HCT116 (cell line): Measurements from ENCODE around the gene SLCO2B1. TPM values are rescaled to one million over a fixed set of nuclear protein-coding genes. Genes with fewer than 3 reads are reported as not detected.

Source experiments
- ATAC-seq: fragments of 200-7000 bp; cut with Tn5 transposase; 2 replicates; pipeline ENCODE4 v1.9.1; 2020; ENCODE audit warnings: mild to moderate bottlenecking, moderate library complexity
- BruUV-seq: library from RNA; stranded (reverse); fragments of 400-500 nt; replicated peaks from 2 replicates; lab custom pipeline; 2021; lab: Mats Ljungman, UMichigan
- CTCF ChIA-PET: fragments of 300-600 bp; sonication (Branson Sonifier 250); formaldehyde crosslinking; loops from one replicate; lab custom pipeline; 2021; ENCODE audit warnings: antibody characterized with exemption; lab: Charles Lee
- POLR2A ChIA-PET: fragments of 300-600, 350-600 bp; sonication (Branson Sonifier 250); formaldehyde crosslinking; loops from one replicate; lab custom pipeline; 2021; ENCODE audit warnings: antibody characterized with exemption; lab: Charles Lee
- RAD21 ChIA-PET, 2 experiments: fragments of 300-600 bp; sonication (Branson Sonifier 250); formaldehyde crosslinking; loops; one replicate each; lab custom pipeline; 2023; ENCODE audit warnings: low total read pairs in 2 of 2; ENCODE audit not compliant: uncharacterized antibody in 2 of 2, unreplicated experiment in 2 of 2, low non-redundant PET in 1 of 2; lab: Charles Lee
- DNase-seq: peaks from one replicate; pipeline ENCODE4 v3.0.0-alpha.2; 2010; ENCODE audit warnings: low read depth, low spot score
- H2AFZ ChIP-seq: fragments of 200-600 bp; shearing (Covaris generic), sonication (generic); 2 replicates; pipeline ENCODE4 v1.6.1; 2017; ENCODE audit warnings: low read depth, mixed run types, mixed read lengths, antibody characterized with exemption, low read length; ENCODE audit not compliant: poor library complexity, severe bottlenecking
- H3K27ac ChIP-seq: 2 replicates; pipeline ENCODE4 v1.5.1; 2012; ENCODE audit warnings: low read depth, low read length
- H3K27me3 ChIP-seq: fragments of 200-600 bp; sonication (generic); 2 replicates; pipeline ENCODE4 v1.6.1; 2016; ENCODE audit warnings: mixed run types, low read length, mixed read lengths; ENCODE audit not compliant: insufficient read depth
- H3K36me3 ChIP-seq, 2 experiments: fragments of 200-500 bp in 1 of 2; fragments of 200-600 bp in 1 of 2; sonication (Bioruptor generic) in 1 of 2; sonication (generic) in 1 of 2; 2 replicates each; pipeline versions ENCODE4 v1.5.1 to v1.6.1; 2014 to 2016; ENCODE audit warnings: low read length in 2 of 2, inconsistent platforms in 1 of 2, mixed read lengths in 1 of 2, mixed run types in 1 of 2; ENCODE audit not compliant: insufficient read depth in 2 of 2, control insufficient read depth in 1 of 2
- H3K4me1 ChIP-seq, 2 experiments: fragments of 200-600 bp in 1 of 2; sonication (generic) in 1 of 2; 2 replicates each; pipeline versions ENCODE4 v1.5.1 to v1.6.1; 2012 to 2017; ENCODE audit warnings: low read length in 2 of 2, inconsistent platforms in 1 of 2, mild to moderate bottlenecking in 1 of 2, mixed read lengths in 1 of 2, mixed run types in 1 of 2, moderate library complexity in 1 of 2; ENCODE audit not compliant: insufficient read depth in 2 of 2, control insufficient read depth in 1 of 2
- H3K4me2 ChIP-seq: fragments of 200-600 bp; sonication (generic); 2 replicates; pipeline ENCODE4 v1.6.1; 2017; ENCODE audit warnings: mixed run types, low read length, mixed read lengths
- H3K4me3 ChIP-seq, 2 experiments: fragments of 200-600 bp in 1 of 2; sonication (generic) in 1 of 2; replicated peaks in 1 of 2; 2 replicates each; pipeline ENCODE4 v1.5.1; 2011 to 2016; ENCODE audit warnings: low read length in 2 of 2, control low read depth in 1 of 2, low read depth in 1 of 2, mild to moderate bottlenecking in 1 of 2, mixed read lengths in 1 of 2, mixed run types in 1 of 2
- H3K79me2 ChIP-seq: fragments of 200-600 bp; sonication (generic); 2 replicates; pipeline ENCODE4 v1.6.1; 2017; ENCODE audit warnings: mild to moderate bottlenecking, mixed run types, low read length, moderate library complexity, mixed read lengths; ENCODE audit not compliant: insufficient read depth
- H3K9ac ChIP-seq: fragments of 200-600 bp; sonication (generic); 2 replicates; pipeline ENCODE4 v1.6.1; 2016; ENCODE audit warnings: low read length, mixed read lengths
- H3K9me2 ChIP-seq: fragments of 200-600 bp; sonication (generic), shearing (Covaris generic); 2 replicates; pipeline ENCODE4 v1.6.1; 2017; ENCODE audit warnings: mixed run types, mild to moderate bottlenecking, moderate library complexity; ENCODE audit not compliant: insufficient read depth
- H3K9me3 ChIP-seq, 2 experiments: fragments of 200-500 bp in 1 of 2; fragments of 200-600 bp in 1 of 2; sonication (Bioruptor generic) in 1 of 2; sonication (generic) in 1 of 2; 2 replicates each; pipeline ENCODE4 v1.6.1; 2014 to 2017; ENCODE audit warnings: low read length in 2 of 2, mixed read lengths in 2 of 2, inconsistent platforms in 1 of 2, low read depth in 1 of 2, mild to moderate bottlenecking in 1 of 2, mixed run types in 1 of 2, moderate library complexity in 1 of 2; ENCODE audit not compliant: control insufficient read depth in 1 of 2, insufficient read depth in 1 of 2
- H4K20me1 ChIP-seq: fragments of 200-600 bp; sonication (generic), shearing (Covaris generic); 2 replicates; pipeline ENCODE4 v1.6.1; 2017; ENCODE audit warnings: mixed run types, mild to moderate bottlenecking, moderate library complexity; ENCODE audit not compliant: insufficient read depth
- CBX3 ChIP-seq: IDR thresholded peaks from 2 replicates; pipeline ENCODE4 v1.6.1; 2012; ENCODE audit warnings: low read depth
- CEBPB ChIP-seq: IDR thresholded peaks from 2 replicates; pipeline ENCODE4 v1.6.1; 2012; ENCODE audit warnings: low read depth
- EGR1 ChIP-seq: IDR thresholded peaks from 2 replicates; pipeline ENCODE4 v1.6.1; 2012; ENCODE audit warnings: low read depth
- EZH2 ChIP-seq: fragments of 200-600 bp; sonication (generic); IDR thresholded peaks from 2 replicates; pipeline ENCODE4 v1.6.1; 2017; ENCODE audit warnings: antibody characterized with exemption, mixed run types
- EZH2phosphoT487 ChIP-seq: fragments of 200-600 bp; IDR thresholded peaks from 2 replicates; pipeline ENCODE4 v1.6.1; 2018; ENCODE audit warnings: antibody characterized with exemption, borderline replicate concordance
- FOSL1 ChIP-seq: IDR thresholded peaks from 2 replicates; pipeline ENCODE4 v1.6.1; 2012; ENCODE audit warnings: low read depth
- JUND ChIP-seq: IDR thresholded peaks from 2 replicates; pipeline ENCODE4 v1.6.1; 2012
- POLR2A ChIP-seq: IDR thresholded peaks from 2 replicates; pipeline ENCODE4 v1.7.0; 2011; ENCODE audit warnings: borderline replicate concordance; ENCODE audit not compliant: insufficient read depth, insufficient read length; ENCODE audit errors: extremely low read depth
- POLR2AphosphoS5 ChIP-seq: IDR thresholded peaks from 2 replicates; pipeline ENCODE4 v1.6.1; 2011; ENCODE audit warnings: mild to moderate bottlenecking, low read depth, low read length, moderate library complexity
- RAD21 ChIP-seq: IDR thresholded peaks from 2 replicates; pipeline ENCODE4 v1.6.1; 2012; ENCODE audit warnings: low read depth, mild to moderate bottlenecking
- SIN3A ChIP-seq: IDR thresholded peaks from 2 replicates; pipeline ENCODE4 v1.6.1; 2012; ENCODE audit warnings: low read depth
- SRF ChIP-seq: IDR thresholded peaks from 2 replicates; pipeline ENCODE4 v1.6.1; 2012; ENCODE audit warnings: low read depth
- TCF7L2 ChIP-seq: IDR thresholded peaks from 2 replicates; pipeline ENCODE4 v1.7.0; 2011; ENCODE audit warnings: borderline replicate concordance, inconsistent platforms; ENCODE audit not compliant: insufficient read depth, insufficient read length; ENCODE audit errors: extremely low read depth
- YY1 ChIP-seq: IDR thresholded peaks from 2 replicates; pipeline ENCODE4 v1.6.1; 2011; ENCODE audit warnings: low read length, low read depth, moderate library complexity, mild to moderate bottlenecking; ENCODE audit not compliant: insufficient replicate concordance; ENCODE audit errors: extremely low read depth
- ZNF274 ChIP-seq: fragments of 200-500 bp; sonication (Bioruptor generic); IDR thresholded peaks from 2 replicates; pipeline ENCODE4 v1.6.1; 2014; ENCODE audit warnings: mild to moderate bottlenecking, low read depth, low read length, inconsistent platforms
- intact Hi-C: fragments of 100-400 bp; cut with micrococcal nuclease; formaldehyde crosslinking; loops from 2 replicates; pipeline ENCODE4 v1.10.0; 2022
- total RNA-seq: library from RNA; stranded (reverse); gene quantifications from one replicate; pipeline ENCODE4 v1.2.1, GENCODE V29; 2021; ENCODE audit not compliant: unreplicated experiment
- TF ChIP-seq, protein P1 (sequence below): IDR thresholded peaks from 2 replicates; pipeline ENCODE4 v1.6.1; 2012
- TF ChIP-seq, protein P2 (sequence below): IDR thresholded peaks from 2 replicates; pipeline ENCODE4 v1.6.1; 2012
- TF ChIP-seq, protein P3 (sequence below), 3 experiments: fragments of 200-600 bp in 1 of 3; sonication (generic) in 1 of 3; IDR thresholded peaks in 2 of 3; conservative IDR thresholded peaks in 1 of 3; 2 replicates each; pipeline ENCODE4 v1.5.1; 2012 to 2017; ENCODE audit warnings: low read depth in 2 of 3, low read length in 2 of 3, antibody characterized with exemption in 1 of 3, borderline replicate concordance in 1 of 3, control low read depth in 1 of 3, mild to moderate bottlenecking in 1 of 3, mixed read lengths in 1 of 3, mixed run types in 1 of 3, moderate library complexity in 1 of 3; ENCODE audit not compliant: insufficient read depth in 1 of 3
- TF ChIP-seq, protein P4 (sequence below): IDR thresholded peaks from 2 replicates; pipeline ENCODE4 v1.6.1; 2011; ENCODE audit warnings: mild to moderate bottlenecking, low read length, moderate library complexity; ENCODE audit not compliant: insufficient replicate concordance; ENCODE audit errors: extremely low read depth
- TF ChIP-seq, protein P5 (sequence below): IDR thresholded peaks from 2 replicates; pipeline ENCODE4 v1.6.1; 2012; ENCODE audit warnings: low read depth

Gene SLCO2B1
- total RNA-seq, 1 experiment from 2014 or later = 0.81 TPM

DNA sequence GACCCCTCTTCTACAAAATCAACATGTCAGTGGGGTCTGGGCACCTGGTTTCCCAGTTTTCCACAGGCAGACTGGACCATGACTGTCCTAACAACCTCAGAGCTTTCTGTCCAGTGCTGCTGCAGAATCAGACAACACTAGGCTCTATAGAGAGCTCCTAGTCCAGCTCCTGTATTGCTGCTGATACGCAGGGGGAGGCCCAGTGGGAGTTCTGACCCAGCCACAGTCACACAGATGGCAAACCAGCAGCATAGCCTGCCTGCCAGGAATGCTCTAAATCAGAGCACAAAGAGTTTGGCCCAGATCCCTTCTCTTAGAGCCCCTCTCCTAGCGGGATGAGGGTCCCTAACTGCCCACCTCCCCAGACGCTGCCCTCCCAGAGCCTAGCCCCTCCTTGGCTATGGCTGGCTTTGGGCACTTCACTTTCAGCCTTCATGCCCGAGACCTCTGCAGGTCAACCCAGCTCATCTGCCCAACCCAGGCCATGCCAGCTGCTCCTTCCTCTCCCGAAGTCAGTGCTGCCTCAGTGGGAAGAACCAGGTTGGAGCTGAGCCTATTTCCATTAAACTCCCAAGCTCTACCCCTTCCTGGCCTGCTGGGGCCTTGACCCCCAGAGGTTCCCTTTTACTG, 15.8 kb upstream of the SLCO2B1 start:
- BruUV-seq = no TSS peak
- DNase-seq (no peak), ATAC-seq (no peak)
- TF ChIP-seq, protein P1, sequence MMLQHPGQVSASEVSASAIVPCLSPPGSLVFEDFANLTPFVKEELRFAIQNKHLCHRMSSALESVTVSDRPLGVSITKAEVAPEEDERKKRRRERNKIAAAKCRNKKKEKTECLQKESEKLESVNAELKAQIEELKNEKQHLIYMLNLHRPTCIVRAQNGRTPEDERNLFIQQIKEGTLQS = no peak
- TF ChIP-seq TCF7L2 (no peak), SIN3A (no peak), CEBPB (no peak), YY1 (no peak), SRF (no peak), EZH2 (no peak), FOSL1 (no peak), JUND (no peak), CBX3 (no peak), ZNF274 (no peak), EGR1 (no peak), POLR2AphosphoS5 (no peak), RAD21 (no peak), EZH2phosphoT487 (no peak), POLR2A (no peak)
- TF ChIP-seq, protein P2, sequence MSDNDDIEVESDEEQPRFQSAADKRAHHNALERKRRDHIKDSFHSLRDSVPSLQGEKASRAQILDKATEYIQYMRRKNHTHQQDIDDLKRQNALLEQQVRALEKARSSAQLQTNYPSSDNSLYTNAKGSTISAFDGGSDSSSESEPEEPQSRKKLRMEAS = no peak
- TF ChIP-seq, protein P3, sequence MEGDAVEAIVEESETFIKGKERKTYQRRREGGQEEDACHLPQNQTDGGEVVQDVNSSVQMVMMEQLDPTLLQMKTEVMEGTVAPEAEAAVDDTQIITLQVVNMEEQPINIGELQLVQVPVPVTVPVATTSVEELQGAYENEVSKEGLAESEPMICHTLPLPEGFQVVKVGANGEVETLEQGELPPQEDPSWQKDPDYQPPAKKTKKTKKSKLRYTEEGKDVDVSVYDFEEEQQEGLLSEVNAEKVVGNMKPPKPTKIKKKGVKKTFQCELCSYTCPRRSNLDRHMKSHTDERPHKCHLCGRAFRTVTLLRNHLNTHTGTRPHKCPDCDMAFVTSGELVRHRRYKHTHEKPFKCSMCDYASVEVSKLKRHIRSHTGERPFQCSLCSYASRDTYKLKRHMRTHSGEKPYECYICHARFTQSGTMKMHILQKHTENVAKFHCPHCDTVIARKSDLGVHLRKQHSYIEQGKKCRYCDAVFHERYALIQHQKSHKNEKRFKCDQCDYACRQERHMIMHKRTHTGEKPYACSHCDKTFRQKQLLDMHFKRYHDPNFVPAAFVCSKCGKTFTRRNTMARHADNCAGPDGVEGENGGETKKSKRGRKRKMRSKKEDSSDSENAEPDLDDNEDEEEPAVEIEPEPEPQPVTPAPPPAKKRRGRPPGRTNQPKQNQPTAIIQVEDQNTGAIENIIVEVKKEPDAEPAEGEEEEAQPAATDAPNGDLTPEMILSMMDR (IDR thresholded peaks at IDR 0.05 in 2 of 3, conservative IDR thresholded peaks at IDR 0.05 in 1 of 3; ENCODE audit: borderline replicate concordance in 1 of 3, insufficient read depth in 1 of 3, low read depth in 2 of 3, low read length in 2 of 3) = no peak
- TF ChIP-seq, protein P4, sequence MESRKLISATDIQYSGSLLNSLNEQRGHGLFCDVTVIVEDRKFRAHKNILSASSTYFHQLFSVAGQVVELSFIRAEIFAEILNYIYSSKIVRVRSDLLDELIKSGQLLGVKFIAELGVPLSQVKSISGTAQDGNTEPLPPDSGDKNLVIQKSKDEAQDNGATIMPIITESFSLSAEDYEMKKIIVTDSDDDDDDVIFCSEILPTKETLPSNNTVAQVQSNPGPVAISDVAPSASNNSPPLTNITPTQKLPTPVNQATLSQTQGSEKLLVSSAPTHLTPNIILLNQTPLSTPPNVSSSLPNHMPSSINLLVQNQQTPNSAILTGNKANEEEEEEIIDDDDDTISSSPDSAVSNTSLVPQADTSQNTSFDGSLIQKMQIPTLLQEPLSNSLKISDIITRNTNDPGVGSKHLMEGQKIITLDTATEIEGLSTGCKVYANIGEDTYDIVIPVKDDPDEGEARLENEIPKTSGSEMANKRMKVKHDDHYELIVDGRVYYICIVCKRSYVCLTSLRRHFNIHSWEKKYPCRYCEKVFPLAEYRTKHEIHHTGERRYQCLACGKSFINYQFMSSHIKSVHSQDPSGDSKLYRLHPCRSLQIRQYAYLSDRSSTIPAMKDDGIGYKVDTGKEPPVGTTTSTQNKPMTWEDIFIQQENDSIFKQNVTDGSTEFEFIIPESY = no peak
- TF ChIP-seq, protein P5, sequence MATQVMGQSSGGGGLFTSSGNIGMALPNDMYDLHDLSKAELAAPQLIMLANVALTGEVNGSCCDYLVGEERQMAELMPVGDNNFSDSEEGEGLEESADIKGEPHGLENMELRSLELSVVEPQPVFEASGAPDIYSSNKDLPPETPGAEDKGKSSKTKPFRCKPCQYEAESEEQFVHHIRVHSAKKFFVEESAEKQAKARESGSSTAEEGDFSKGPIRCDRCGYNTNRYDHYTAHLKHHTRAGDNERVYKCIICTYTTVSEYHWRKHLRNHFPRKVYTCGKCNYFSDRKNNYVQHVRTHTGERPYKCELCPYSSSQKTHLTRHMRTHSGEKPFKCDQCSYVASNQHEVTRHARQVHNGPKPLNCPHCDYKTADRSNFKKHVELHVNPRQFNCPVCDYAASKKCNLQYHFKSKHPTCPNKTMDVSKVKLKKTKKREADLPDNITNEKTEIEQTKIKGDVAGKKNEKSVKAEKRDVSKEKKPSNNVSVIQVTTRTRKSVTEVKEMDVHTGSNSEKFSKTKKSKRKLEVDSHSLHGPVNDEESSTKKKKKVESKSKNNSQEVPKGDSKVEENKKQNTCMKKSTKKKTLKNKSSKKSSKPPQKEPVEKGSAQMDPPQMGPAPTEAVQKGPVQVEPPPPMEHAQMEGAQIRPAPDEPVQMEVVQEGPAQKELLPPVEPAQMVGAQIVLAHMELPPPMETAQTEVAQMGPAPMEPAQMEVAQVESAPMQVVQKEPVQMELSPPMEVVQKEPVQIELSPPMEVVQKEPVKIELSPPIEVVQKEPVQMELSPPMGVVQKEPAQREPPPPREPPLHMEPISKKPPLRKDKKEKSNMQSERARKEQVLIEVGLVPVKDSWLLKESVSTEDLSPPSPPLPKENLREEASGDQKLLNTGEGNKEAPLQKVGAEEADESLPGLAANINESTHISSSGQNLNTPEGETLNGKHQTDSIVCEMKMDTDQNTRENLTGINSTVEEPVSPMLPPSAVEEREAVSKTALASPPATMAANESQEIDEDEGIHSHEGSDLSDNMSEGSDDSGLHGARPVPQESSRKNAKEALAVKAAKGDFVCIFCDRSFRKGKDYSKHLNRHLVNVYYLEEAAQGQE = no peak
- Histone ChIP-seq H2AFZ (no peak overlapping the region), H3K9ac (no peak overlapping the region), H3K36me3 (no peaks in the 10 kb centered on the region), H3K4me2 (no peak overlapping the region), H3K4me1 (no peaks in the 10 kb centered on the region), H3K79me2 (no peaks in the 10 kb centered on the region), H3K27ac (no peak overlapping the region), H3K27me3 (no peaks in the 10 kb centered on the region), H4K20me1 (no peaks in the 10 kb centered on the region), H3K9me2 (no peaks in the 10 kb centered on the region), H3K9me3 (no peaks in the 10 kb centered on the region), H3K4me3 (no peak overlapping the region)
- intact Hi-C loops = no loop called here
- ChIA-PET POLR2A (no interaction called here), RAD21 (no interaction called here), CTCF (interaction anchor here (0.7 to 1.5 kb wide), 3 partner anchors 10 to 110 kb away, joined by 3 to 4 read pairs (median 3); no protein-coding TSS in a partner anchor)
